HG03432 (cell line): ENCODE results near the gene E2F4.

Experiments used
- ATAC-seq: cut with Tn5 transposase; IDR thresholded peaks from one replicate; pipeline ENCODE4 v1.9.1; 2021; ENCODE audit warnings: mild to moderate bottlenecking, moderate library complexity; ENCODE audit not compliant: unreplicated experiment

The E2F4 gene, protein sequence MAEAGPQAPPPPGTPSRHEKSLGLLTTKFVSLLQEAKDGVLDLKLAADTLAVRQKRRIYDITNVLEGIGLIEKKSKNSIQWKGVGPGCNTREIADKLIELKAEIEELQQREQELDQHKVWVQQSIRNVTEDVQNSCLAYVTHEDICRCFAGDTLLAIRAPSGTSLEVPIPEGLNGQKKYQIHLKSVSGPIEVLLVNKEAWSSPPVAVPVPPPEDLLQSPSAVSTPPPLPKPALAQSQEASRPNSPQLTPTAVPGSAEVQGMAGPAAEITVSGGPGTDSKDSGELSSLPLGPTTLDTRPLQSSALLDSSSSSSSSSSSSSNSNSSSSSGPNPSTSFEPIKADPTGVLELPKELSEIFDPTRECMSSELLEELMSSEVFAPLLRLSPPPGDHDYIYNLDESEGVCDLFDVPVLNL

DNA sequence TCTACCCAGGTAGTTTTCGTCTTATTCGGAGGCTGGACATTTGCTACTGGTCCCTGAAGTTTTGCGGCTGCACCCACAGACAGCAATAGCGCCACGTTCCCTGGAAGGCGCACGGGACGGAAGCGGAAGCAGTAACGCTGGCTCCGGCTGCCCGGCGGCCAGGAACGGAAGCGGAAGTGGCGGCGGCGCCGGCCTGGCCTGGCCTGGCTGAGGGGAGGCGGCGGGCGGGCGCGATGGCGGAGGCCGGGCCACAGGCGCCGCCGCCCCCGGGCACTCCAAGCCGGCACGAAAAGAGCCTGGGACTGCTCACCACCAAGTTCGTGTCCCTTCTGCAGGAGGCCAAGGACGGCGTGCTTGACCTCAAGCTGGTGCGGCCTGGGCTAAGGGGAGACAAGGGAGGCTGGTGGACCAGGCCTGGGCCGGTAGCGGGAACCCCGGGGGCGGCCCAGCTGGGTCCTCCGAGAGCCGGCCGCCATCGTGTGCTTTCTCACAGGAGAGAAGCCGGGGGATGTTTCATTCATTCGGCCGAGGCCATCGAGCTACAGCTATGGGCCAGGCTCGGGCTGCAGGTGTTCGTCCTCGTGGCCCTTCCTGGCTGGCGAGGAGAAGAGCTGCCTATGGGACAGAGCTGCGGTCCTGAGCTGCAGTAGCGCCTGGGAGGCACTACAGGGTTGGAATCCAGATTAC is at the start of gene E2F4:
Gene E2F4 (plus strand): TSS at position 161 of the 687 bp plus-strand sequence. CDS start 73 bp downstream, at position 234.
- ATAC-seq: peak; percentile 91

GRCh38 chr16:67142342-67142741 is 49.6 kb upstream of the E2F4 start:
- no peak for ATAC-seq

DNA sequence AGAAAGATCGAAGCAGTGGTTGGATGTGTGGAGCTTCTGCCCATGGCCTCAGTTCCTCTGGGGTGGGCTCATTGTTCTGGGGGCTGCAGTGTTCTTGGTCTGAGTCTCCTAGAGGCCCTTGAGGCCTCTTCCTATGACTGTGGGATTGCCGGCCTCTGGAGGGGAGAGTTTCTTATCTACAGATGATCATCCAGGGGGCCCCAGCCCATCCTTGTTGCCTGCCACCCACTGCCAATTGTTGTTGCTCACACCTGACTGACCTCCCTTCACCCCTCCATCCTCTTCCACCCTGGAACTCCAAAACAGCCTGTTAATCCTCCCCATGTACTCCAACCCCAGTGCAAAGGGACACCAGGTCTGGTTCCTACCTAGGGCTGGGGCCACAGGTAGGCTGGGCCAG is 47.0 kb upstream of the E2F4 start:
- no peak for ATAC-seq

DNA sequence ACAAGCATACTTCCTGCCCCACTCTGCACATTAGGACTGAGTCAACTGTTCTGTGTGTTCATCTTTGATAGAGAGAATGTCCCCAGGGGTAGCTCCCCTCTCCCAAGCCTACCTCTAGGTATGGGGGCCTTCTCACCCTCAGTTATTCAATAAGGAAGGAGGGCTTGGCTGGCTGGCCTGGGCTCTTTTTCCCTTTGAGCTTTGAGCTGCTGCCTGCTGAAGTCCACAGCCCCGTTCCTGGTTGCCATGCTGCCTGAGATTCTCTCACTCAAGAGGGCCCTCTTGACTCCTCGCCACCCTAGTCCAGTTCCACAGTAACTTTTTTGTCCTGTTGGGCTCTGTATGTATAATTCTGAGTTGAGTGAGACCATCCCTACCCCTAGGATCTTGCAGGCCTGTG is 46.2 kb upstream of the E2F4 start:
- ATAC-seq: no peak

- ATAC-seq: no peak
Measured at GRCh38 chr16:67146523-67147357, 45.2 kb upstream of the E2F4 start.

GRCh38 chr16:67147437-67148140 is 44.4 kb upstream of the E2F4 start:
- no peak for ATAC-seq

- ATAC-seq: no peak
Measured at GRCh38 chr16:67148221-67148620, 43.7 kb upstream of the E2F4 start.

GRCh38 chr16:67148656-67149275 is 43.2 kb upstream of the E2F4 start:
- no peak for ATAC-seq

GRCh38 chr16:67149276-67150046 is 42.5 kb upstream of the E2F4 start:
- ATAC-seq: no peak

GRCh38 chr16:67150047-67150832 is 41.7 kb upstream of the E2F4 start:
- peak; percentile 45 for ATAC-seq

- ATAC-seq: peak; percentile 62
Measured at GRCh38 chr16:67150833-67151396, 41.0 kb upstream of the E2F4 start, which contains the start of gene B3GNT9. B3GNT9 (minus strand) TSS chr16:67150998; CDS start chr16:67150485, 513 bp downstream.

DNA sequence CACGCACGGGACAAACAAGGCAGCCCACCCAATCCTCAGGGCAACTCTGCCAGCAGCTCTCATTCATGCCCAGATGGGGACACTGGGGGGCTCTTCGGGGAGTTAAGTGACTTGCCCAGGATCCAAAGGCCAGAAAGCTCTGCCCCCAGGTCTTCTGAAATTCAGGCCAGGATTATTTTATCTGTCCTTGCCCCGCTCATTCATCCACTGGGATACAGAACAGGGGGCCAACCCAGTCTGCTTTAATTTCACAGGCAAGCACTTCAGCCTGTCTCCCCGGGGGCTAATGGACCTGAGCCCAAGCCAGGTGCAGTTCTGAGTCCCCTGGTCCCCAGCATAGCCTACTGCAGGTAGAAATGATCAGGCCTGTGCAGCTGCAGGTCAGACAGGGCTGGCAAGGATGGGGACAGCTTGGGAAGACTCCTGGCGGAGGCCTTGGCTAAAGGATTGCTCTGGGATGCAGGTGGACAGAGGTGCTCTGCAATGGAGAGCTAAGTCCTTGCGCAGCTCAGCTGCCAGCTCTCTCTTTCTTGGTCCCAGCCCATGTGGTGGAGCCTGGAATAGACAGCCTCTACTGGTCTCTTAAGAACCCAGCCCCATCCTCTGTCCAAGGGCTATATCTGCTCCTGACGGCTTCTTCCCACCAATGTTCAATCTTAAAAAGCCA is 40.4 kb upstream of the E2F4 start:
- no peak for ATAC-seq

GRCh38 chr16:67154578-67155294 is 37.2 kb upstream of the E2F4 start:
- ATAC-seq: no peak

- no peak for ATAC-seq
Measured at GRCh38 chr16:67155295-67156142, 36.4 kb upstream of the E2F4 start.

- no peak for ATAC-seq
Measured at GRCh38 chr16:67156143-67156844, 35.7 kb upstream of the E2F4 start.
